Nasal cavity respiratory epithelium epithelial cell of viscerocranial mucosa (primary cell): ENCODE results near the gene GJB3. TPM values are rescaled to one million over a fixed set of nuclear protein-coding genes. Genes with fewer than 3 reads are reported as not detected.

Experiments
- total RNA-seq: library from RNA; depleted of rRNA; stranded (reverse); fragments of >200 nt; gene quantifications from 2 replicates; pipeline ENCODE4 v1.2.3, GENCODE V29; 2014

GJB3 gene
- total RNA-seq = 113 and 120 TPM in 2 replicates

GRCh38 chr1:34781071-34781843, at the start of gene GJB3:
Gene GJB3, plus strand, starts transcription at chr1:34781214. Its CDS starts 3,549 bp downstream, at chr1:34784763.

GRCh38 chr1:34754964-34755637, 25.9 kb upstream of the GJB3 start, which contains the start of gene GJB5:
Gene GJB5, plus strand, starts transcription at chr1:34755047. Its CDS starts 2,284 bp downstream, at chr1:34757331.

GRCh38 chr1:34759503-34760357, 21.3 kb upstream of the GJB3 start, which contains the start of gene GJB4:
Gene GJB4, plus strand, starts transcription at chr1:34759740. Its CDS starts 1,515 bp downstream, at chr1:34761255.

DNA sequence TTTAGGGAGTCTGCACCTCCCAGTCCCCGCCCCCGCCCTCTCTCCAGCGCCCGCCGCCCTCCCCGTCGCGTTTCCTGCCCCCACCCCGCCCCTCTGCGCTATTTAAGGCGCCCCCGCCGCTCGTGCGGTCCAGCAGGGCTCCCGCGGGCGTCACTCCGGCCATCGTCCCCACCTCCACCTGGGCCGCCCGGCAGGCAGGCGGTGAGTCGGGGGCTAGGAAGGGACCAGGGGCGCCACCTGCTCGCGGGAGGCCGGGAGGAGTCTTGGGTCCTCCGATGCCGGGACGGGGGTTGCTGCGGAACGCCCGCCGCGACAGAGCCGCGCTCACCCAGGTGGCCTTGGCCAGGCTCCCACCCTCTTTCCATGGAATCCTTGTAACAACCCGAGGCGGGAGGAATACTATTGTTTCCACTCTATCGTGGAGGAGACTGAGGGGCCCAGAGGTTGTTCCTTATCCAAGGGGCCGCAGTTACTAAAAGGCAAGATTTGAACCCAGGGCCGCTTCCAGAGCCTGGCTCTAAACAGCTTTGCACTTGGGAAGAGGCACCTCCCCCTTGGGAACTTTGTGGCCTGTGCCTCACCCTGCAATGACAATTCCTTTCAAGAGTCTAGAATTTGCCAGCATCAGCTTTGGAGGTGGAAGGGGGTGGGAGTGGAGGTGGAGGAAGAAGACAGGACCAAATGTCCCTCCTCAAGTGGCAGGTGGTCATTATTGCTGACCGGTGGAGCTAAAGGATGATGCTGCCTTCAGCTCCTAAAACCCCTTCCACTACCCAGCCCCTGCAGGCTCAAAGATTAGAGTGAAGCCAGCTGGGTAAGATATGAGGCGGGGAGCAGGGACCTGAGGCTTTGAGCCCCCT, 12.1 kb downstream of the GJB3 start, which contains the start of gene GJA4:
Gene GJA4, plus strand, starts transcription at position 132 of the 860 bp plus-strand sequence. CDS start 1,215 bp downstream, outside the sequence.

Other genes with a start within 250 kb of the GJB3 start
- 54.4 and 77.9 TPM in 2 replicates for gene GJB5, start 26.2 kb upstream of the GJB3 start, total RNA-seq
- gene GJB4, start 21.5 kb upstream of the GJB3 start, total RNA-seq = 12.3 and 17.4 TPM in 2 replicates
- gene GJA4, start 11.8 kb downstream of the GJB3 start, total RNA-seq = not detected in 2 replicates
- gene SMIM12, start 78.5 kb downstream of the GJB3 start, total RNA-seq = 23.2 and 27.6 TPM in 2 replicates
- under 0.01 TPM in 1 of 2 replicates, not detected in the other for gene DLGAP3, start 148.4 kb downstream of the GJB3 start, total RNA-seq
- 4.1 and 12.9 TPM in 2 replicates for gene TMEM35B, start 204.1 kb downstream of the GJB3 start, total RNA-seq